HG03457 (cell line): ENCODE results near the gene CYP11A1.
"Not testable (repeated sequence)": the region's sequence is repeated elsewhere in the genome, so short reads cannot be mapped to it uniquely, and the experiment has no call there.

Source experiments
- ATAC-seq: cut with Tn5 transposase; IDR thresholded peaks from one replicate; pipeline ENCODE4 v1.9.1; 2021; ENCODE audit warnings: moderate number of reproducible peaks; ENCODE audit not compliant: unreplicated experiment

Gene CYP11A1

GRCh38 chr15:74376226-74376625 is 8.8 kb upstream of the CYP11A1 start:
- ATAC-seq = no peak

GRCh38 chr15:74375303-74375693 is 7.9 kb upstream of the CYP11A1 start:
- ATAC-seq = no peak

- peak; percentile 15 for ATAC-seq
Measured at GRCh38 chr15:74374648-74375302, 7.3 kb upstream of the CYP11A1 start.

GRCh38 chr15:74373731-74374647 is 6.5 kb upstream of the CYP11A1 start:
- peak; percentile 49 for ATAC-seq

- no peak for ATAC-seq
Measured at GRCh38 chr15:74373056-74373650, 5.7 kb upstream of the CYP11A1 start.

- ATAC-seq = no peak
Measured at GRCh38 chr15:74370471-74370870, 3.0 kb upstream of the CYP11A1 start.

- no peak for ATAC-seq
Measured at GRCh38 chr15:74369756-74370155, 2.3 kb upstream of the CYP11A1 start.

- no peak for ATAC-seq
Measured at GRCh38 chr15:74369084-74369745, 1.8 kb upstream of the CYP11A1 start.

GRCh38 chr15:74368121-74368520 is 675 bp upstream of the CYP11A1 start:
- ATAC-seq = no peak

- ATAC-seq = no peak
Measured at GRCh38 chr15:74365598-74366445, 1.6 kb downstream of the CYP11A1 start.

- ATAC-seq = no peak
Measured at GRCh38 chr15:74364936-74365597, 2.4 kb downstream of the CYP11A1 start.

- ATAC-seq = no peak
Measured at GRCh38 chr15:74362482-74362881, 5.0 kb downstream of the CYP11A1 start.

- not testable (repeated sequence) for ATAC-seq
Measured at GRCh38 chr15:74360855-74361254, 6.6 kb downstream of the CYP11A1 start.

- not testable (repeated sequence) for ATAC-seq
Measured at GRCh38 chr15:74359376-74359775, 8.1 kb downstream of the CYP11A1 start.

- not testable (repeated sequence) for ATAC-seq
Measured at GRCh38 chr15:74357514-74357913, 9.9 kb downstream of the CYP11A1 start.

GRCh38 chr15:74356050-74356449 is 11.4 kb downstream of the CYP11A1 start:
- ATAC-seq = not testable (repeated sequence)

GRCh38 chr15:74353992-74354391 is 13.5 kb downstream of the CYP11A1 start:
- not testable (repeated sequence) for ATAC-seq

- no peak for ATAC-seq
Measured at GRCh38 chr15:74352393-74352910, 15.0 kb downstream of the CYP11A1 start.

- no peak for ATAC-seq
Measured at GRCh38 chr15:74351670-74352069, 15.8 kb downstream of the CYP11A1 start.
